WERI-Rb-1 (cell line): ENCODE results near the gene PFAS.

ENCODE experiments used
- DNase-seq: peaks from one replicate; pipeline ENCODE4 v3.0.0-alpha.2; 2020
- H3K27ac ChIP-seq: fragments of 250-450 bp; sonication (Bioruptor Pico); 2 replicates; pipeline ENCODE4 v1.5.1; 2020; ENCODE audit warnings: mild to moderate bottlenecking, moderate library complexity
- H3K27me3 ChIP-seq: fragments of 250-450 bp; sonication (Bioruptor Pico); 2 replicates; pipeline ENCODE4 v1.5.1; 2021; ENCODE audit warnings: mild to moderate bottlenecking, low read depth, moderate library complexity; ENCODE audit not compliant: insufficient read depth, severe bottlenecking
- H3K36me3 ChIP-seq: fragments of 250-450 bp; sonication (Bioruptor Pico); 2 replicates; pipeline ENCODE4 v1.5.1; 2020; ENCODE audit warnings: mild to moderate bottlenecking, moderate library complexity
- H3K4me3 ChIP-seq: 2 replicates; pipeline ENCODE4 v1.5.1; 2011; ENCODE audit warnings: low read depth, mild to moderate bottlenecking, control low read depth, low read length
- H3K9me3 ChIP-seq: fragments of 250-450 bp; sonication (Bioruptor Pico); 2 replicates; pipeline ENCODE4 v1.5.1; 2021; ENCODE audit warnings: mild to moderate bottlenecking, moderate library complexity; ENCODE audit not compliant: severe bottlenecking
- CTCF ChIP-seq: IDR thresholded peaks from 2 replicates; pipeline ENCODE4 v1.5.1; 2011; ENCODE audit warnings: low read depth, mild to moderate bottlenecking, control low read depth, inconsistent platforms, low read length

Gene PFAS

DNA sequence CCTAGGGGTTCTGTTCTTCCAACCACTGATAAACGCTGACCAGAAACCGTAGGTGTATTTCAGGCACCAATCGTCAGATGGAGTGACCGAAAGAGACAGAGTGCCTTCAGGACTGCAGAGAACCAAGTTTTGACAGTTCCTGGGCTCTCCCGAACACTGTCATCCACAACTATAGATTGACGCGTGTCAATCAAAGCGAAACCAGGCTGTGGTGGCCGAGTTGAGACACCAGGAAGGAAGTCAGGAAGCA, 26.8 kb upstream of the PFAS start:
- no peak for TF ChIP-seq CTCF
- Histone ChIP-seq H3K9me3 (no peaks in the 10 kb centered on the region), H3K27me3 (no peaks in the 10 kb centered on the region), H3K27ac (peak overlapping the region; percentile 88), H3K36me3 (peaks cover 8% of the 10 kb centered on the region), H3K4me3 (peak overlapping the region; percentile 77)
- no peak for DNase-seq

DNA sequence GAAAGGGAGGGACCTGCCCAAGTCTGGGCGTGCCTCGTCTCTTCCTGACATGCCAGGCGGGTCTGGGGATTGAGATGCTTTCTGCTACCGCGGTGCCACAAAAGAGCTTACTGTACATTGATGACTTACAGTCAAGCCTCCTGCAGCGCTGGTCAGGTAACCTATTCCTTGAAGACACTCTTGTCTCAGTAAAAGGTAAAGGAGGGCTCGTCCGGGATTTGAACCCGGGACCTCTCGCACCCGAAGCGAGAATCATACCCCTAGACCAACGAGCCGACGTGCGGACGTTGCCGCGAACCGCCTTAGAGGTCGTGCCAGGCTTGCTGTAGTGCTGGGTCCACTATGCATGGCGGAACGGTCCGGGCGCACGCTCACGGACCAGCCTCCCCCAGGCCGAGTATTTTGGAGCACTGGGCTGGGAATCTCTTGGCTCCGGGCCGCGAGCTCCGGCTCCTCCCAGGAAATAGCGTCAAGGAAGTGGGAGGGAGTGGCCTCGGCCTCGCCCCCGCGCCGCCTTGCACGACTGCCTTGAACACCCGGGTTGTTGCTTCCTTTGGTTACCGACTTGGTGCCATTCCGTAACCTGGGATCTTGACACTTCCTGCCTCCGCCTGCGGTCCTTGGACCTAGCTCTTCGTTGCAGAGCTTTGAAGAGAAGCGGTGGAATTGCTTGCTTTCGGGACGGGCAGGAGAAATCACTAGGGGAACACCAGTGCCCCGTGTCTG, 26.3 kb upstream of the PFAS start:
- Histone ChIP-seq H3K4me3 (peak overlapping the region; percentile 77), H3K27ac (peak overlapping the region; percentile 88), H3K27me3 (no peaks in the 10 kb centered on the region), H3K9me3 (no peaks in the 10 kb centered on the region), H3K36me3 (peaks cover 13% of the 10 kb centered on the region)
- no peak for TF ChIP-seq CTCF
- peak; percentile 89 for DNase-seq

DNA sequence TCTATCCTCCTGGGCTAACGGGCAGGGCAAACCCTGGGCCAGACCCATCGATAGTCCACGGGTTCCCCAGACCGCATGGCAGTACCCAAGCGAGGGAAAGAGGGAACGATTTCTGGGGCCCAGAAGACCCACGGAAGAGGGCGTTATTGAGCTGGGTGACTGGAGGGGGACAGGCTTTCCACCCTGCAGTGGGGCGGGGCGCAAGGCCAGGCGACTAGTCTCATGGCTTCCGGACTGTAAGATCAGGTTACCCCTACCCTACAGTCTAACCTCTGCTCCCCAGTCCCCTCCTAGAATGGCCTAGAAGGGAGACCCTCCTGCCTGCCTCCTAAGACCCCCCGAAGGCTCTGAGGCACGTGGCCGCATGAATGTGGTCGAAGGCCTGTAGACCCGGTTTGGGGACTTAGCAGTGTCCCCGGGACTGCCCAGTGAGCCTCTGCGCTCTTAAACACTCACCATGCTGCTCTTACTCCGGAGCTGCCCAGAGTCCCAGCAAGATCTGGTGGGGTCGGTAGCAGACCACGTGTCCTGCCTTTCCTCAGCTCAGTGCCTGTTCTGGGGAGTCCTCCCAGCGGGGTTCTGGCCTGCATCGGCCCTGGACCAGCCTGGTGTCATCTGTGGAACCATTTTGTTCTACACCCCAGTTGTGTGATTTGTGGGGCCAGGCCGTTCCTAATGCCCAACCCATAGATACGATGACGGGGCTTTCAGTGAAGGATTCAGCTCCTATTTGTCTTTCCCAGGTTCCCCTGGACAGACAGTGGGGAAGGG, 25.5 kb upstream of the PFAS start:
- Histone ChIP-seq H3K36me3 (peaks cover 20% of the 10 kb centered on the region), H3K27me3 (no peaks in the 10 kb centered on the region), H3K4me3 (peak overlapping the region; percentile 77), H3K27ac (peak overlapping the region; percentile 88), H3K9me3 (no peaks in the 10 kb centered on the region)
- DNase-seq: peak; percentile 79
- peak; percentile 56 for TF ChIP-seq CTCF

DNA sequence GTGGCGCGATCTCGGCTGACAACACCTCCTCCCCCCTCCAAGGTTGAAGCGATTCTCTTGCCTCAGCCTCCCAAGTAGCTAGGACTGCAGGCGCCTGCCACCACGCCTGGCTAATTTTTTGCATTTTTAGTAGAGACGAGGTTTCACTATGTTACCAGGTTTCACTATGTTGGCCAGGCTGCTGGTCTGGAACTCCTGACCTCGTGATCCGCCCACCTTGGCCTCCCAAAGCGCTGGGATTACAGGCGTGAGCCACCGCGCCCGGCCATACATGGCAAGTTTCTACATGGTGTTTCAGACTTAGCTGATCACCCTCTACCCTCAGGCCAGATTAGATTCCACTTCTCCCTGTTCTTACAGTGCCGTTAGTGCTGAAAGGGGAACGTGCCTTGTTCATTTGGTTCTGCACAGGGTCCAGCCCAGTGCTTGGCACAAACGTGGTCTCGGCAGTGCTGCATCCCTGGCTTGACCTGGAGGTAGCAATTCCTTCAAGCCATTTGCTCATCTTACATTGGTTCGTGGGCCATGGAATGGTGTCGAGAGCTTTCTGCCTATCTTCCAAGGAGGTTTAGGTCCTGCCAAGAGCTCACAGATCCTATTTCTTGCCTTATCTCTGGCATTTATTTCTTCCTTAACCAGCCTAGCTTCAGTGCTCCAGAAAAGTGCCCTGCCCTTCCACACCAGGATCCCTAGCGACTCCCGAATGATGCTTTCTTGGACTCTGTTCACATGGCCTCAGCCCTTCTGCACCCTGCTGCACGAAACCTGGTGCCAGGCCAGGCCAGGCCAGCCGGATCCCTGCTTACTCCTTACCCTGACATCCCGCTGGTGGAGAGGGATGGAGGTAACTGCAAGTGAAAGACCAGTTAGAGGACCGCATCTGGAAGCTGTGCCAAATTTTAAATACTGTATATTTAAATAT, 23.9 kb upstream of the PFAS start:
- Histone ChIP-seq H3K36me3 (peaks cover 36% of the 10 kb centered on the region), H3K27ac (no peak overlapping the region), H3K9me3 (no peaks in the 10 kb centered on the region), H3K27me3 (no peaks in the 10 kb centered on the region), H3K4me3 (no peak overlapping the region)
- no peak for TF ChIP-seq CTCF
- DNase-seq: no peak

GRCh38 chr17:8225813-8226535, 23.1 kb upstream of the PFAS start:
- Histone ChIP-seq H3K4me3 (no peak overlapping the region), H3K36me3 (peaks cover 44% of the 10 kb centered on the region), H3K9me3 (no peaks in the 10 kb centered on the region), H3K27me3 (no peaks in the 10 kb centered on the region), H3K27ac (no peak overlapping the region)
- DNase-seq: no peak
- no peak for TF ChIP-seq CTCF
